Endothelial cell of umbilical vein (primary cell): Measurements from ENCODE around the gene JPT2. TPM values are rescaled to one million over a fixed set of nuclear protein-coding genes. Genes with fewer than 3 reads are reported as not detected.

Source experiments
- BruUV-seq: library from RNA; stranded (reverse); fragments of 400-500 nt; replicated peaks from 2 replicates; lab custom pipeline; 2021; lab: Mats Ljungman, UMichigan
- CTCF ChIA-PET: fragments of 300-600, 350-600 bp; sonication (Branson Sonifier 250); formaldehyde crosslinking; loops from one replicate; lab custom pipeline; 2021; ENCODE audit warnings: antibody characterized with exemption, inconsistent platforms; lab: Charles Lee
- POLR2A ChIA-PET: fragments of 300-600, 350-600 bp; sonication (Branson Sonifier 250); formaldehyde crosslinking; loops from one replicate; lab custom pipeline; 2021; ENCODE audit warnings: antibody characterized with exemption, inconsistent platforms; lab: Charles Lee
- DNase-seq: peaks from one replicate; pipeline ENCODE4 v3.0.0-alpha.2; 2011; ENCODE audit warnings: low read depth, low spot score
- FAIRE-seq: peaks from 2 replicates; lab custom pipeline; 2011; peaks lifted over from hg19 to GRCh38; lab: Jason Lieb, UNC
- H2AFZ ChIP-seq: 2 replicates; pipeline ENCODE4 v1.6.0; 2012; ENCODE audit warnings: low read depth, low read length, control low read depth, inconsistent platforms
- H3K27ac ChIP-seq: 2 replicates; pipeline ENCODE4 v1.5.1; 2011; ENCODE audit warnings: low read depth, mild to moderate bottlenecking, control low read depth, low read length, moderate library complexity; ENCODE audit not compliant: insufficient read depth
- H3K27me3 ChIP-seq, 2 experiments: 2 replicates each; pipeline versions ENCODE4 v1.6.0 to v1.6.1; 2011; ENCODE audit warnings: low read length in 2 of 2, mixed read lengths in 1 of 2; ENCODE audit not compliant: control insufficient read depth in 2 of 2, insufficient read depth in 2 of 2
- H3K36me3 ChIP-seq, 2 experiments: 2 replicates in 1 of 2; 3 replicates in 1 of 2; pipeline ENCODE4 v1.5.1; 2011; ENCODE audit warnings: low read length in 2 of 2, mild to moderate bottlenecking in 1 of 2, moderate library complexity in 1 of 2; ENCODE audit not compliant: control insufficient read depth in 2 of 2, insufficient read depth in 2 of 2; ENCODE audit errors: extremely low read depth in 1 of 2
- H3K4me1 ChIP-seq: 3 replicates; pipeline ENCODE4 v1.5.1; 2011; ENCODE audit warnings: mild to moderate bottlenecking, low read length; ENCODE audit not compliant: control insufficient read depth, insufficient read depth; ENCODE audit errors: extremely low read depth
- H3K4me2 ChIP-seq: 2 replicates; pipeline ENCODE4 v1.6.1; 2011; ENCODE audit warnings: low read length, control low read depth, mixed read lengths; ENCODE audit not compliant: insufficient read depth
- H3K4me3 ChIP-seq, 3 experiments: fragments of 200-600 bp in 1 of 3; sonication (generic), shearing (Covaris generic) in 1 of 3; replicated peaks in 1 of 3; 2 replicates each; pipeline ENCODE4 v1.5.1; 2011 to 2016; ENCODE audit warnings: control low read depth in 3 of 3, low read length in 3 of 3, mild to moderate bottlenecking in 2 of 3, inconsistent platforms in 1 of 3, low read depth in 1 of 3, moderate library complexity in 1 of 3; ENCODE audit not compliant: insufficient read depth in 1 of 3
- H3K79me2 ChIP-seq: 2 replicates; pipeline ENCODE4 v1.6.0; 2012; ENCODE audit warnings: low read length, inconsistent platforms; ENCODE audit not compliant: control insufficient read depth, insufficient read depth
- H3K9ac ChIP-seq: replicated peaks from 2 replicates; pipeline ENCODE3; 2011; ENCODE audit warnings: low read length, control low read depth; ENCODE audit not compliant: insufficient read depth; ENCODE audit errors: extremely low read depth
- H3K9me1 ChIP-seq: replicated peaks from 3 replicates; pipeline ENCODE4 v1.6.0; 2011; ENCODE audit warnings: mild to moderate bottlenecking, low read length; ENCODE audit not compliant: control insufficient read depth, insufficient read depth; ENCODE audit errors: extremely low read depth
- H3K9me3 ChIP-seq: replicated peaks from 2 replicates; pipeline ENCODE4 v1.5.1; 2012; ENCODE audit warnings: low read length, inconsistent platforms; ENCODE audit not compliant: control insufficient read depth, insufficient read depth
- H4K20me1 ChIP-seq: replicated peaks from 2 replicates; pipeline ENCODE3; 2011; ENCODE audit warnings: mild to moderate bottlenecking, low read length; ENCODE audit not compliant: control insufficient read depth, insufficient read depth; ENCODE audit errors: extremely low read depth
- FOS ChIP-seq: IDR thresholded peaks from 2 replicates; pipeline ENCODE4 v1.6.1; 2011; ENCODE audit warnings: mild to moderate bottlenecking, low read length, moderate library complexity, borderline replicate concordance; ENCODE audit not compliant: insufficient read depth
- GATA2 ChIP-seq: IDR thresholded peaks from 2 replicates; pipeline ENCODE4 v1.7.0; 2011; ENCODE audit warnings: low read depth, mild to moderate bottlenecking, moderate library complexity, mixed read lengths, low read length; ENCODE audit not compliant: insufficient read length, insufficient read depth
- MYC ChIP-seq: IDR thresholded peaks from one replicate; pipeline ENCODE4 v1.6.1; 2011; ENCODE audit warnings: mild to moderate bottlenecking, low read depth, low read length
- dilution Hi-C: fragments of 300-500 bp; cut with MboI; formaldehyde crosslinking; loops from one replicate; pipeline ENCODE4 v1.15.0; 2019; ENCODE audit warnings: low sequenced_read_pairs; ENCODE audit not compliant: extremely low pct_ligation_motif_present
- intact Hi-C: fragments of 100-400 bp; cut with micrococcal nuclease; formaldehyde crosslinking; loops from one replicate; pipeline ENCODE4 v1.10.0; 2022
- polyA plus RNA-seq, 4 experiments: library from polyadenylated mRNA; depleted of rRNA in 3 of 4; stranded (reverse) in 3 of 4; unstranded in 1 of 4; fragments of >200 nt; gene quantifications; 2 replicates each; pipeline versions ENCODE4 v1.2.1 to v1.2.3, GENCODE V29; 2011 to 2012; ENCODE audit warnings: missing spikeins in 1 of 4
- total RNA-seq: library from RNA; stranded (reverse); gene quantifications from 2 replicates; pipeline ENCODE4 v1.2.3, GENCODE V29; 2021
- TF ChIP-seq, protein P1 (sequence below): IDR thresholded peaks from 2 replicates; pipeline ENCODE4 v1.6.1; 2011; ENCODE audit not compliant: insufficient read depth, insufficient read length

JPT2 gene
- total and polyA plus RNA-seq, 2 donors (not counting 3 experiments of a cell fraction or from before 2014, with no cell fraction given), result 35.8 to 93.3 TPM

DNA sequence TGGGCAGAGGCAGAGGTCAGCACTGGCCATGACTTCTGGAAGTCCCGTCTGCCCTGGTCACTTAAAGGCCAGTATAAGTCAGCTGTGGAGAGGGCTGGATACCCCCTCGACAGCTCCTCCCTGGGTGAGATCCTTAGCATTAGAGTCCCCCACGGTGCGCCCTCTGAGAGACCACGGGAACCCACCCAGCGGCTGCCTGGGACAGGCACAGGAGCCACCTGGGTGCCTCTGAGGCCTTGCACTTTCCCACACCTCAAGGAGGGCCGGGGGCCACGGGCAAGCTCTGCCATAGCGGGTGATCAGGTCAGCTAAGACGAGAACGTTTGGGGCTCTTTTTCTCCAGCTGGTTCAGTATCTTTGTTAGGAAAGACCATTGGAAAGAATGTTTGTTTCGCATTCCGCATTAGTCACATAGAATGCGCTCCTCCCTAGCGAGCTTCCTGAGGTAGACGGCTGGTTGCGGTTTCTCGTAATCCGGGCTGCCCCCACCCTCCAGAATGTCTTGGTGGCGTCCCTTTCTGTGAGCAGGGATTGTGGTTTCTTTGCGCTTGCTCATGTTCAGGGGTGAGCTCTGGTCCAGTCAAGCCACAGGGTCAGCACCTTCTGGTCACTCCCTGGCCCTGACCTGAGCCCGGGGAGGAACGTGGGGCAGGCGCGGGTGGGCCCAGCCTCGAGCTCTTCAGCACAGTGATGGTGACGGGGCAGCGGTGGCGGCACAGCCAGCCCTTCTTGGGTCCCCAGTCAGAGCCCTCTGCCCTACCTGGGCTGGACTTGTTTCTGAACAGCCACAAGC, 68.0 kb downstream of the JPT2 start:
- FAIRE-seq (no peak), DNase-seq (no peak)
- Histone ChIP-seq H2AFZ (no peak overlapping the region), H3K27me3 (no peaks in the 10 kb centered on the region), H3K4me1 (no peaks in the 10 kb centered on the region), H3K9me1 (no peaks in the 10 kb centered on the region), H3K27ac (no peak overlapping the region), H4K20me1 (no peaks in the 10 kb centered on the region), H3K79me2 (no peaks in the 10 kb centered on the region), H3K4me2 (no peak overlapping the region), H3K9me3 (no peaks in the 10 kb centered on the region), H3K4me3 (no peak overlapping the region), H3K36me3 (peaks cover 8 to 41% of the 10 kb centered on the region in 2 experiments), H3K9ac (no peak overlapping the region)
- dilution Hi-C loops (no loop called here), intact Hi-C loops (no loop called here)
- BruUV-seq, result no TSS peak
- TF ChIP-seq GATA2 (no peak), FOS (no peak), MYC (no peak)
- TF ChIP-seq, protein P1, sequence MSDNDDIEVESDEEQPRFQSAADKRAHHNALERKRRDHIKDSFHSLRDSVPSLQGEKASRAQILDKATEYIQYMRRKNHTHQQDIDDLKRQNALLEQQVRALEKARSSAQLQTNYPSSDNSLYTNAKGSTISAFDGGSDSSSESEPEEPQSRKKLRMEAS, result no peak
- ChIA-PET CTCF (interaction anchor here (1.4 kb wide), 1 partner anchor 23 kb away, joined by 3 read pairs; no protein-coding TSS in a partner anchor), POLR2A (no interaction called here)

DNA sequence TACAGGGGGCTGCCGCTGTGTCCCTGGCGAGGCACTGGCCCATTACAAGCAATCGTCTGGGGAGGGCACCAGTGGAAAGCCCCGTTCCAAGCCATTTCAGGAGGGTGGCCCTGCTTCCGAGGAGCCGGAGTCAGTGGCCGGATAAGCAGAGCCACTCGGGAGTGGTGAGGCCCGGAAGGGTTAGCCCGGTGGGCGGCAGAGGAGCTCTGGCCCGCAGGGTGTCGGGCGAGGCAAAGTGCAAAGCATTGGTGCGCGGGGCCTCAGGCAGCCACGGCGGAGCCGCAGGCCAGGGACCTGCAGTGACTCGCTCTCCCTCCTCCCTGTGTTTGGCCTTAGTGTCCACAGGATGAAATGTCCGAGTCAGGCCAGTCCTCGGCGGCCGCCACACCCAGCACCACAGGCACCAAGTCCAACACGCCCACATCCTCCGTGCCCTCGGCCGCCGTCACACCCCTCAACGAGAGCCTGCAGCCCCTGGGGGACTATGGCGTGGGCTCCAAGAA, 68.7 kb downstream of the JPT2 start:
- peaks cover 8 to 44% of the 10 kb centered on the region in 2 experiments for H3K36me3 ChIP-seq
- POLR2A ChIA-PET, result no interaction called here
- dilution Hi-C loops, result no loop called here
- H3K4me3 ChIP-seq, result no peak overlapping the region
- no peaks in the 10 kb centered on the region for H3K27me3 ChIP-seq
- H3K9me3 ChIP-seq, result no peaks in the 10 kb centered on the region
- intact Hi-C loops, result no loop called here
- H4K20me1 ChIP-seq, result no peaks in the 10 kb centered on the region
- no TSS peak for BruUV-seq
- no peak overlapping the region for H2AFZ ChIP-seq
- DNase-seq, result no peak
- H3K9ac ChIP-seq, result no peak overlapping the region
- no peak for TF ChIP-seq FOS
- no peaks in the 10 kb centered on the region for H3K9me1 ChIP-seq
- no peaks in the 10 kb centered on the region for H3K4me1 ChIP-seq
- H3K79me2 ChIP-seq, result no peaks in the 10 kb centered on the region
- CTCF ChIA-PET, result interaction anchor here (1.4 kb wide), 1 partner anchor 23 kb away, joined by 3 read pairs; no protein-coding TSS in a partner anchor
- H3K4me2 ChIP-seq, result no peak overlapping the region
- no peak overlapping the region for H3K27ac ChIP-seq
- no peak for FAIRE-seq
